Body of pancreas (tissue), 4 donors: Measurements from ENCODE around the gene EPG5.

ENCODE experiments used
- CTCF ChIP-seq, 7 experiments: fragments of 450-650 bp in 4 of 7; fragments of 200-600 bp in 3 of 7; sonication (generic) in 3 of 7; IDR thresholded peaks; one replicate each; pipeline ENCODE4 v1.5.1; 2016 to 2019; ENCODE audit warnings: antibody characterized with exemption in 7 of 7
- POLR2A ChIP-seq, 3 donors: fragments of 450-650 bp; IDR thresholded peaks; one replicate each; pipeline ENCODE4 v1.6.1; 2016; ENCODE audit warnings: antibody characterized with exemption in 3 of 3, mild to moderate bottlenecking in 2 of 3

GRCh38 chr18:45995461-45995860 is 28.3 kb upstream of the EPG5 start:
- TF ChIP-seq POLR2A (IDR thresholded peaks at IDR 0.05) (no peak), CTCF (IDR thresholded peaks at IDR 0.05) (no peak)
